ENCODE data around the gene FAM47E. TPM values are rescaled to one million over a fixed set of nuclear protein-coding genes. Genes with fewer than 3 reads are reported as not detected.
A peak's percentile ranks its signal among the peaks of the same experiment; 100 is the strongest.

FAM47E gene
- total and polyA plus RNA-seq, 2 of the 13 experiments (the other 11 are each of a cell fraction or from before 2014, with no cell fraction given) = 0.33 to 0.66 TPM

- peak; percentile 63 for ATAC-seq
- no peak overlapping the region for H3K27ac ChIP-seq (ENCODE audit: extremely low read length, insufficient read depth, low read length)
- no peak overlapping the region for H3K4me3 ChIP-seq (replicated peaks in 1 of 3; ENCODE audit: insufficient read depth in 1 of 3, low read depth in 2 of 3, low read length in 3 of 3)
- H3K9me3 ChIP-seq (ENCODE audit: low read length) = no peaks in the 10 kb centered on the region
- TF ChIP-seq ZNF256 (CRISPR knock-in tag; conservative IDR thresholded peaks at IDR 0.05) (no peak), ZBTB44 (CRISPR knock-in tag; IDR thresholded peaks at IDR 0.05) (no peak), PRMT3 (CRISPR knock-in tag; IDR thresholded peaks at IDR 0.05; ENCODE audit: borderline replicate concordance, low read depth) (no peak), CTCF (CRISPR knock-in tag; IDR thresholded peaks at IDR 0.05) (0 out of 2 replicates have a peak, but pooled peaks have one; percentile 31), SMC3 (IDR thresholded peaks at IDR 0.05; ENCODE audit: low read length) (peak; percentile 43; the same call in 1 of the 2 replicates), EHMT2 (IDR thresholded peaks at IDR 0.05; ENCODE audit: borderline replicate concordance, low read depth, low read length) (no peak), PHF20 (CRISPR knock-in tag; IDR thresholded peaks at IDR 0.05) (no peak), SRSF4 (IDR thresholded peaks at IDR 0.05; ENCODE audit: low read depth, low read length, poor library complexity, severe bottlenecking) (no peak), STAG1 (CRISPR knock-in tag; IDR thresholded peaks at IDR 0.05) (peak; percentile 15; the same call in 1 of the 2 replicates)
- TF ChIP-seq, protein P1, sequence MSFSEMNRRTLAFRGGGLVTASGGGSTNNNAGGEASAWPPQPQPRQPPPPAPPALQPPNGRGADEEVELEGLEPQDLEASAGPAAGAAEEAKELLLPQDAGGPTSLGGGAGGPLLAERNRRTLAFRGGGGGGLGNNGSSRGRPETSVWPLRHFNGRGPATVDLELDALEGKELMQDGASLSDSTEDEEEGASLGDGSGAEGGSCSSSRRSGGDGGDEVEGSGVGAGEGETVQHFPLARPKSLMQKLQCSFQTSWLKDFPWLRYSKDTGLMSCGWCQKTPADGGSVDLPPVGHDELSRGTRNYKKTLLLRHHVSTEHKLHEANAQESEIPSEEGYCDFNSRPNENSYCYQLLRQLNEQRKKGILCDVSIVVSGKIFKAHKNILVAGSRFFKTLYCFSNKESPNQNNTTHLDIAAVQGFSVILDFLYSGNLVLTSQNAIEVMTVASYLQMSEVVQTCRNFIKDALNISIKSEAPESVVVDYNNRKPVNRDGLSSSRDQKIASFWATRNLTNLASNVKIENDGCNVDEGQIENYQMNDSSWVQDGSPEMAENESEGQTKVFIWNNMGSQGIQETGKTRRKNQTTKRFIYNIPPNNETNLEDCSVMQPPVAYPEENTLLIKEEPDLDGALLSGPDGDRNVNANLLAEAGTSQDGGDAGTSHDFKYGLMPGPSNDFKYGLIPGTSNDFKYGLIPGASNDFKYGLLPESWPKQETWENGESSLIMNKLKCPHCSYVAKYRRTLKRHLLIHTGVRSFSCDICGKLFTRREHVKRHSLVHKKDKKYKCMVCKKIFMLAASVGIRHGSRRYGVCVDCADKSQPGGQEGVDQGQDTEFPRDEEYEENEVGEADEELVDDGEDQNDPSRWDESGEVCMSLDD (CRISPR knock-in tag; IDR thresholded peaks at IDR 0.05; ENCODE audit: borderline replicate concordance) = no peak
- FAIRE-seq = no peak
- no peak overlapping the region for H3K9ac ChIP-seq (ENCODE audit: insufficient read depth, low read depth, low read length)
- 8% methylated on average over 1 of the region's 1 CpG for WGBS (ENCODE audit: low lambda C conversion rate)
- no TSS peak for BruUV-seq (replicated peaks)
- intact Hi-C loops (cut with micrococcal nuclease; ENCODE audit: unreplicated experiment) (no loop called here), in situ Hi-C loops (cut with HindIII; ENCODE audit: extremely low pct_ligation_motif_present, low pct_unique_long_range_greater_than_20kb) (no loop called here)
- CTCF ChIA-PET (ENCODE audit: low intra/inter-chr PET ratio, low total read pairs) = no interaction called here
- H3K4me1 ChIP-seq (ENCODE audit: insufficient read depth, low read length) = peaks cover 8% of the 10 kb centered on the region
- H3K36me3 ChIP-seq (replicated peaks in 1 of 2; ENCODE audit: control insufficient read depth in 1 of 2, insufficient read depth in 2 of 2, low read length in 2 of 2) = no peaks in the 10 kb centered on the region
- no peak overlapping the region for H3K4me2 ChIP-seq (ENCODE audit: low read depth, low read length)
- H4K20me1 ChIP-seq (ENCODE audit: insufficient read depth, low read length) = no peaks in the 10 kb centered on the region
- no peak for DNase-seq (ENCODE audit: low spot score)
- POLR2A ChIA-PET = no interaction called here
- no peak overlapping the region for H2AFZ ChIP-seq (ENCODE audit: low read length)
- no peaks in the 10 kb centered on the region for H3K79me2 ChIP-seq (ENCODE audit: insufficient read depth, low read length)
- H3K27me3 ChIP-seq (ENCODE audit: control insufficient read depth in 1 of 2, insufficient read depth in 2 of 2, low read length in 2 of 2) = no peaks in the 10 kb centered on the region; a peak in 1 of 5 replicates
Observed at GRCh38 chr4:76246025-76246424, 5.5 kb upstream of the FAM47E start.
